Measurements from ENCODE around the gene AGPAT4.

AGPAT4 gene

GRCh38 chr6:161254464-161255253 is 19.2 kb downstream of the AGPAT4 start:
- DNase-seq, result no peak

GRCh38 chr6:161254126-161254463 is 19.8 kb downstream of the AGPAT4 start:
- DNase-seq, result no peak

- DNase-seq, result no peak
These were observed 22.5 kb downstream of the AGPAT4 start for GRCh38 chr6:161251345-161251744.

- DNase-seq, result no peak
These were observed 24.5 kb downstream of the AGPAT4 start for GRCh38 chr6:161249327-161249726.

- no peak for DNase-seq
These were observed 27.1 kb downstream of the AGPAT4 start for GRCh38 chr6:161246725-161247124.

GRCh38 chr6:161245363-161245762 is 28.5 kb downstream of the AGPAT4 start:
- DNase-seq, result no peak

- DNase-seq, result no peak
These were observed 29.1 kb downstream of the AGPAT4 start for GRCh38 chr6:161244725-161245124.

- no peak for DNase-seq
These were observed 30.8 kb downstream of the AGPAT4 start for GRCh38 chr6:161242779-161243693.

GRCh38 chr6:161242113-161242512 is 31.7 kb downstream of the AGPAT4 start:
- no peak for DNase-seq

GRCh38 chr6:161239001-161239400 is 34.9 kb downstream of the AGPAT4 start:
- DNase-seq, result no peak

GRCh38 chr6:161238500-161238899 is 35.4 kb downstream of the AGPAT4 start:
- no peak for DNase-seq

- no peak for DNase-seq
These were observed 35.8 kb downstream of the AGPAT4 start for GRCh38 chr6:161238081-161238480.

GRCh38 chr6:161237176-161237575 is 36.7 kb downstream of the AGPAT4 start:
- DNase-seq, result no peak

GRCh38 chr6:161235776-161236633 is 37.9 kb downstream of the AGPAT4 start:
- DNase-seq, result no peak

- no peak for DNase-seq
These were observed 39.7 kb downstream of the AGPAT4 start for GRCh38 chr6:161233986-161234661.

GRCh38 chr6:161232467-161232866 is 41.4 kb downstream of the AGPAT4 start:
- no peak for DNase-seq

GRCh38 chr6:161232010-161232409 is 41.9 kb downstream of the AGPAT4 start:
- DNase-seq, result no peak

GRCh38 chr6:161230339-161230738 is 43.5 kb downstream of the AGPAT4 start:
- DNase-seq, result no peak

GRCh38 chr6:161228921-161229591 is 44.8 kb downstream of the AGPAT4 start:
- DNase-seq, result no peak

- DNase-seq, result no peak
These were observed 45.8 kb downstream of the AGPAT4 start for GRCh38 chr6:161228096-161228495.

- DNase-seq, result no peak
These were observed 46.6 kb downstream of the AGPAT4 start for GRCh38 chr6:161227004-161227960.

Data from T-helper 9 cell (primary cell).